DND-41 (cell line): Measurements from ENCODE around the gene CCDC148.

ENCODE experiments used
- CTCF ChIP-seq: IDR thresholded peaks from 2 replicates; pipeline ENCODE4 v1.5.1; 2012; ENCODE audit warnings: borderline replicate concordance, low read length, moderate library complexity, mild to moderate bottlenecking; ENCODE audit not compliant: poor library complexity, severe bottlenecking; ENCODE audit errors: extremely low read depth
- EZH2 ChIP-seq: IDR thresholded peaks from 3 replicates; pipeline ENCODE4 v1.6.1; 2012; ENCODE audit warnings: borderline replicate concordance, low read depth, mild to moderate bottlenecking, moderate library complexity, low read length, inconsistent platforms; ENCODE audit not compliant: severe bottlenecking

- no peak for TF ChIP-seq CTCF
- no peak for TF ChIP-seq EZH2
Observed at GRCh38 chr2:158205215-158205614, 251.3 kb downstream of the CCDC148 start.
